Fibroblast of lung (primary cell): ENCODE data around the gene DAGLA. TPM values are rescaled to one million over a fixed set of nuclear protein-coding genes. Genes with fewer than 3 reads are reported as not detected.

Experiments
- DNase-seq, 2 donors: peaks; one replicate each; pipeline versions ENCODE4 v3.0.0 to v3.0.0-alpha.2; 2010; ENCODE audit warnings: low read depth in 2 of 2
- H2AFZ ChIP-seq: 2 replicates; pipeline ENCODE4 v1.5.1; 2012; ENCODE audit warnings: low read length, control low read depth, inconsistent platforms
- H3K27ac ChIP-seq: 2 replicates; pipeline ENCODE4 v1.5.1; 2011; ENCODE audit warnings: low read length, control low read depth; ENCODE audit not compliant: insufficient read depth
- H3K27me3 ChIP-seq: 2 replicates; pipeline ENCODE4 v1.5.1; 2011; ENCODE audit warnings: mild to moderate bottlenecking, low read length; ENCODE audit not compliant: control insufficient read depth, insufficient read depth
- H3K36me3 ChIP-seq: 2 replicates; pipeline ENCODE4 v1.5.1; 2011; ENCODE audit warnings: low read length; ENCODE audit not compliant: control insufficient read depth, insufficient read depth
- H3K4me1 ChIP-seq: 2 replicates; pipeline ENCODE4 v1.5.1; 2011; ENCODE audit warnings: low read length; ENCODE audit not compliant: control insufficient read depth, insufficient read depth; ENCODE audit errors: extremely low read depth
- H3K4me2 ChIP-seq: 2 replicates; pipeline ENCODE4 v1.5.1; 2011; ENCODE audit warnings: low read length, control low read depth; ENCODE audit not compliant: insufficient read depth; ENCODE audit errors: extremely low read depth
- H3K4me3 ChIP-seq, 4 experiments: fragments of 200-600 bp in 1 of 4; sonication (generic) in 1 of 4; replicated peaks in 1 of 4; 2 replicates each; pipeline ENCODE4 v1.5.1; 2011 to 2016; ENCODE audit warnings: low read length in 4 of 4, low read depth in 3 of 4, mild to moderate bottlenecking in 3 of 4, control low read depth in 2 of 4, inconsistent platforms in 1 of 4, mixed read lengths in 1 of 4; ENCODE audit not compliant: insufficient read depth in 1 of 4; ENCODE audit errors: control extremely low read depth in 1 of 4
- H3K79me2 ChIP-seq: 2 replicates; pipeline ENCODE4 v1.5.1; 2012; ENCODE audit warnings: mild to moderate bottlenecking, low read length, inconsistent platforms; ENCODE audit not compliant: control insufficient read depth, insufficient read depth
- H3K9ac ChIP-seq: 2 replicates; pipeline ENCODE4 v1.5.1; 2011; ENCODE audit warnings: mild to moderate bottlenecking, low read length, control low read depth; ENCODE audit not compliant: insufficient read depth
- H3K9me3 ChIP-seq: 2 replicates; pipeline ENCODE4 v1.5.1; 2012; ENCODE audit warnings: low read depth, low read length; ENCODE audit not compliant: control insufficient read depth, insufficient read depth
- H4K20me1 ChIP-seq: 2 replicates; pipeline ENCODE4 v1.5.1; 2011; ENCODE audit warnings: low read length; ENCODE audit not compliant: control insufficient read depth, insufficient read depth; ENCODE audit errors: extremely low read depth
- CTCF ChIP-seq, 2 donors: IDR thresholded peaks in 1 of 2; conservative IDR thresholded peaks in 1 of 2; 1 replicate in 1 of 2; 2 replicates in 1 of 2; pipeline ENCODE4 v1.5.1; 2011 to 2012; ENCODE audit warnings: low read length in 2 of 2, control low read depth in 1 of 2, inconsistent platforms in 1 of 2, low read depth in 1 of 2, mild to moderate bottlenecking in 1 of 2
- EZH2 ChIP-seq: IDR thresholded peaks from 2 replicates; pipeline ENCODE4 v1.5.1; 2012; ENCODE audit warnings: low read length, control low read depth, mild to moderate bottlenecking; ENCODE audit errors: missing control alignments
- polyA plus RNA-seq, 2 donors: library from polyadenylated mRNA; depleted of rRNA in 1 of 2; stranded (reverse) in 1 of 2; unstranded in 1 of 2; fragments of >200 nt; gene quantifications; 2 replicates each; pipeline ENCODE4 v1.2.1, GENCODE V29; 2011 to 2012; ENCODE audit warnings: missing spikeins in 1 of 2
- total RNA-seq: library from RNA; depleted of rRNA; stranded (reverse); fragments of >200 nt; gene quantifications from 2 replicates; pipeline ENCODE4 v1.2.1, GENCODE V29; 2014

DAGLA gene
- total and polyA plus RNA-seq, 2 donors (not counting 1 experiment from before 2014, with no cell fraction given): 1.00 to 2.0 TPM

GRCh38 chr11:61760946-61761345 lies 80.8 kb downstream of the DAGLA start:
- TF ChIP-seq CTCF (conservative IDR thresholded peaks at IDR 0.05 in 1 of 2, IDR thresholded peaks at IDR 0.05 in 1 of 2; ENCODE audit: low read depth in 1 of 2, low read length in 2 of 2) (no peak), EZH2 (no peak)
- peaks cover 3% of the 10 kb centered on the region for H3K27me3 ChIP-seq
- no peak overlapping the region for H3K4me2 ChIP-seq
- DNase-seq: no peak
- no peaks in the 10 kb centered on the region for H3K79me2 ChIP-seq
- H4K20me1 ChIP-seq: no peaks in the 10 kb centered on the region
- H3K9me3 ChIP-seq: no peaks in the 10 kb centered on the region
- no peaks in the 10 kb centered on the region for H3K4me1 ChIP-seq
- H2AFZ ChIP-seq: no peak overlapping the region
- no peak overlapping the region for H3K27ac ChIP-seq
- H3K4me3 ChIP-seq: no peak overlapping the region
- no peaks in the 10 kb centered on the region for H3K36me3 ChIP-seq
- no peak overlapping the region for H3K9ac ChIP-seq

- H3K79me2 ChIP-seq: no peaks in the 10 kb centered on the region
- no peak overlapping the region for H3K9ac ChIP-seq
- no peaks in the 10 kb centered on the region for H3K9me3 ChIP-seq
- no peak overlapping the region for H2AFZ ChIP-seq
- H3K27ac ChIP-seq: no peak overlapping the region
- H3K4me3 ChIP-seq: no peak overlapping the region
- H4K20me1 ChIP-seq: no peaks in the 10 kb centered on the region
- peaks cover 3% of the 10 kb centered on the region for H3K27me3 ChIP-seq
- no peaks in the 10 kb centered on the region for H3K36me3 ChIP-seq
- no peak overlapping the region for H3K4me2 ChIP-seq
- TF ChIP-seq EZH2 (no peak), CTCF (conservative IDR thresholded peaks at IDR 0.05 in 1 of 2, IDR thresholded peaks at IDR 0.05 in 1 of 2; ENCODE audit: low read depth in 1 of 2, low read length in 2 of 2) (no peak)
- no peaks in the 10 kb centered on the region for H3K4me1 ChIP-seq
- no peak for DNase-seq
These were observed 81.4 kb downstream of the DAGLA start for GRCh38 chr11:61761440-61762222.

- no peak overlapping the region for H3K9ac ChIP-seq
- H2AFZ ChIP-seq: no peak overlapping the region
- H3K79me2 ChIP-seq: no peaks in the 10 kb centered on the region
- no peaks in the 10 kb centered on the region for H3K4me1 ChIP-seq
- no peak overlapping the region for H3K4me3 ChIP-seq
- peaks cover 3% of the 10 kb centered on the region for H3K27me3 ChIP-seq
- no peak overlapping the region for H3K4me2 ChIP-seq
- no peak for TF ChIP-seq EZH2
- TF ChIP-seq CTCF (conservative IDR thresholded peaks at IDR 0.05 in 1 of 2, IDR thresholded peaks at IDR 0.05 in 1 of 2; ENCODE audit: low read depth in 1 of 2, low read length in 2 of 2): no peak
- no peaks in the 10 kb centered on the region for H3K9me3 ChIP-seq
- no peak overlapping the region for H3K27ac ChIP-seq
- DNase-seq: no peak
- no peaks in the 10 kb centered on the region for H4K20me1 ChIP-seq
- no peaks in the 10 kb centered on the region for H3K36me3 ChIP-seq
These were observed 82.0 kb downstream of the DAGLA start for GRCh38 chr11:61762223-61762615.
